Epidermal melanocyte (primary cell): Measurements from ENCODE around the gene CCDC15.
"Not testable (repeated sequence)": the region's sequence is repeated elsewhere in the genome, so short reads cannot be mapped to it uniquely, and the experiment has no call there.

ENCODE experiments used
- DNase-seq: peaks from one replicate; pipeline ENCODE4 v3.0.0; 2011; ENCODE audit warnings: low spot score; ENCODE audit not compliant: insufficient read length

CCDC15 gene

GRCh38 chr11:124987096-124987495, 33.1 kb downstream of the CCDC15 start:
- no peak for DNase-seq

GRCh38 chr11:124988063-124988462, 34.1 kb downstream of the CCDC15 start:
- no peak for DNase-seq

GRCh38 chr11:125001079-125001778, 47.2 kb downstream of the CCDC15 start:
- no peak for DNase-seq

GRCh38 chr11:125001849-125002248, 47.8 kb downstream of the CCDC15 start:
- no peak for DNase-seq

- no peak for DNase-seq
Measured at GRCh38 chr11:125005491-125005890, 51.5 kb downstream of the CCDC15 start.

- DNase-seq: no peak
Measured at GRCh38 chr11:125016413-125016812, 62.4 kb downstream of the CCDC15 start.

GRCh38 chr11:125020342-125020741, 66.3 kb downstream of the CCDC15 start:
- no peak for DNase-seq

- no peak for DNase-seq
Measured at GRCh38 chr11:125022551-125022950, 68.5 kb downstream of the CCDC15 start.

GRCh38 chr11:125025968-125026367, 72.0 kb downstream of the CCDC15 start:
- DNase-seq: no peak

- DNase-seq: not testable (repeated sequence)
Measured at GRCh38 chr11:125029431-125029830, 75.4 kb downstream of the CCDC15 start.

- DNase-seq: no peak
Measured at GRCh38 chr11:125036933-125037332, 82.9 kb downstream of the CCDC15 start.

- DNase-seq: no peak
Measured at GRCh38 chr11:125049164-125049792, 95.3 kb downstream of the CCDC15 start.

GRCh38 chr11:125052047-125052446, 98.0 kb downstream of the CCDC15 start:
- no peak for DNase-seq

- DNase-seq: no peak
Measured at GRCh38 chr11:125053167-125053566, 99.2 kb downstream of the CCDC15 start.

GRCh38 chr11:125055107-125055715, 101.2 kb downstream of the CCDC15 start:
- no peak for DNase-seq

GRCh38 chr11:125056111-125056510, 102.1 kb downstream of the CCDC15 start:
- DNase-seq: not testable (repeated sequence)

- DNase-seq: no peak
Measured at GRCh38 chr11:125056931-125057692, 103.1 kb downstream of the CCDC15 start.

- DNase-seq: no peak
Measured at GRCh38 chr11:125057693-125058016, 103.7 kb downstream of the CCDC15 start.

- no peak for DNase-seq
Measured at GRCh38 chr11:125061281-125061680, 107.3 kb downstream of the CCDC15 start.

- DNase-seq: no peak
Measured at GRCh38 chr11:125062218-125062930, 108.4 kb downstream of the CCDC15 start.

GRCh38 chr11:125062931-125063428, 109.0 kb downstream of the CCDC15 start, which contains the start of gene SLC37A2:
SLC37A2 (plus strand) TSS chr11:125063305; CDS start chr11:125063368, 63 bp downstream.
- DNase-seq: peak; percentile 63
